ENCODE measurements around the gene NCOA3. TPM values are rescaled to one million over a fixed set of nuclear protein-coding genes. Genes with fewer than 3 reads are reported as not detected.

NCOA3 gene
- total and polyA plus RNA-seq, 10 of the 15 experiments (the other 5 are each of a cell fraction or from before 2014, with no cell fraction given) = 16.9 to 96.2 (median 73.6) TPM

DNA sequence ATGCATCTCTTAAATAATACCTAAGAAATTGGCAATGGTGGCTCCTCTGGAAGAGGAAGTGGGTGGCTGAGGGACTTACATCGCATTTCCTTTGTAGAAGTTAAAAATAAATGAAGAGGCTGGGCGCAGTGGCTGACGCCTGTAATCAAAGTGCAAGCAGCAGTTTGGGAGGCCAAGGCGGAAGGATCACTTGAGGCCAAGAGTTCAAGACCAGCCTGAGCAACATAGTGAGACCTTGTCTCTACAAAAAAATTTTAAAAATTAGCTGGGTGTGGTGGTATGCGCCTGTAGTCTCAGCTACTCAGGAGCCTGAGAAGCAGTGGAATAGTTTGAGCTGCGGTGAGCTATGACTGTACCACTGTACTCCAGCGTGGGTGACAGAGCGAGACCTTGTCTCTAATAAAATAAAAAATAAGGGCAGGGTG is 12.2 kb upstream of the NCOA3 start (continued):
- TF ChIP-seq, protein P1, sequence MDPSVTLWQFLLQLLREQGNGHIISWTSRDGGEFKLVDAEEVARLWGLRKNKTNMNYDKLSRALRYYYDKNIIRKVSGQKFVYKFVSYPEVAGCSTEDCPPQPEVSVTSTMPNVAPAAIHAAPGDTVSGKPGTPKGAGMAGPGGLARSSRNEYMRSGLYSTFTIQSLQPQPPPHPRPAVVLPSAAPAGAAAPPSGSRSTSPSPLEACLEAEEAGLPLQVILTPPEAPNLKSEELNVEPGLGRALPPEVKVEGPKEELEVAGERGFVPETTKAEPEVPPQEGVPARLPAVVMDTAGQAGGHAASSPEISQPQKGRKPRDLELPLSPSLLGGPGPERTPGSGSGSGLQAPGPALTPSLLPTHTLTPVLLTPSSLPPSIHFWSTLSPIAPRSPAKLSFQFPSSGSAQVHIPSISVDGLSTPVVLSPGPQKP (IDR thresholded peaks at IDR 0.05; ENCODE audit: low read depth, low read length) = no peak
- TF ChIP-seq NRF1 (conservative IDR thresholded peaks at IDR 0.05; ENCODE audit: low read depth, low read length) = no peak
- peak; percentile 31; the same call in 1 of the 2 replicates for TF ChIP-seq DPF2 (IDR thresholded peaks at IDR 0.05)
- no peak for TF ChIP-seq BRCA1 (IDR thresholded peaks at IDR 0.05; ENCODE audit: low read depth, low read length)
- TF ChIP-seq, protein P2, sequence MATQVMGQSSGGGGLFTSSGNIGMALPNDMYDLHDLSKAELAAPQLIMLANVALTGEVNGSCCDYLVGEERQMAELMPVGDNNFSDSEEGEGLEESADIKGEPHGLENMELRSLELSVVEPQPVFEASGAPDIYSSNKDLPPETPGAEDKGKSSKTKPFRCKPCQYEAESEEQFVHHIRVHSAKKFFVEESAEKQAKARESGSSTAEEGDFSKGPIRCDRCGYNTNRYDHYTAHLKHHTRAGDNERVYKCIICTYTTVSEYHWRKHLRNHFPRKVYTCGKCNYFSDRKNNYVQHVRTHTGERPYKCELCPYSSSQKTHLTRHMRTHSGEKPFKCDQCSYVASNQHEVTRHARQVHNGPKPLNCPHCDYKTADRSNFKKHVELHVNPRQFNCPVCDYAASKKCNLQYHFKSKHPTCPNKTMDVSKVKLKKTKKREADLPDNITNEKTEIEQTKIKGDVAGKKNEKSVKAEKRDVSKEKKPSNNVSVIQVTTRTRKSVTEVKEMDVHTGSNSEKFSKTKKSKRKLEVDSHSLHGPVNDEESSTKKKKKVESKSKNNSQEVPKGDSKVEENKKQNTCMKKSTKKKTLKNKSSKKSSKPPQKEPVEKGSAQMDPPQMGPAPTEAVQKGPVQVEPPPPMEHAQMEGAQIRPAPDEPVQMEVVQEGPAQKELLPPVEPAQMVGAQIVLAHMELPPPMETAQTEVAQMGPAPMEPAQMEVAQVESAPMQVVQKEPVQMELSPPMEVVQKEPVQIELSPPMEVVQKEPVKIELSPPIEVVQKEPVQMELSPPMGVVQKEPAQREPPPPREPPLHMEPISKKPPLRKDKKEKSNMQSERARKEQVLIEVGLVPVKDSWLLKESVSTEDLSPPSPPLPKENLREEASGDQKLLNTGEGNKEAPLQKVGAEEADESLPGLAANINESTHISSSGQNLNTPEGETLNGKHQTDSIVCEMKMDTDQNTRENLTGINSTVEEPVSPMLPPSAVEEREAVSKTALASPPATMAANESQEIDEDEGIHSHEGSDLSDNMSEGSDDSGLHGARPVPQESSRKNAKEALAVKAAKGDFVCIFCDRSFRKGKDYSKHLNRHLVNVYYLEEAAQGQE (IDR thresholded peaks at IDR 0.05; ENCODE audit: low read depth, low read length) = no peak
- no peak for TF ChIP-seq KLF5 (IDR thresholded peaks at IDR 0.05; ENCODE audit: partially characterized antibody)
- TF ChIP-seq RB1 (IDR thresholded peaks at IDR 0.05; ENCODE audit: borderline replicate concordance) = no peak
- TF ChIP-seq SPI1 (IDR thresholded peaks at IDR 0.05; ENCODE audit: borderline replicate concordance, insufficient read depth, low read depth, low read length) = peak; percentile 81; the same call in 1 of the 2 replicates
- no peak for TF ChIP-seq CBFB (IDR thresholded peaks at IDR 0.05; ENCODE audit: low read depth)
- TF ChIP-seq TCF12 (IDR thresholded peaks at IDR 0.05; ENCODE audit: low read depth, low read length) = no peak
- TF ChIP-seq CHD2 (IDR thresholded peaks at IDR 0.05; ENCODE audit: borderline replicate concordance, low read depth, low read length) = no peak
- TF ChIP-seq EED (IDR thresholded peaks at IDR 0.05; ENCODE audit: low read depth) = 0 out of 2 replicates have a peak, but pooled peaks have one; percentile 31
- no peak for TF ChIP-seq SRF (IDR thresholded peaks at IDR 0.05; ENCODE audit: low read depth in 2 of 2, low read length in 2 of 2)
- no peak for TF ChIP-seq FOXK2 (IDR thresholded peaks at IDR 0.05)
- no peak for TF ChIP-seq MXI1 (IDR thresholded peaks at IDR 0.05; ENCODE audit: low read depth, low read length)
- TF ChIP-seq, protein P3, sequence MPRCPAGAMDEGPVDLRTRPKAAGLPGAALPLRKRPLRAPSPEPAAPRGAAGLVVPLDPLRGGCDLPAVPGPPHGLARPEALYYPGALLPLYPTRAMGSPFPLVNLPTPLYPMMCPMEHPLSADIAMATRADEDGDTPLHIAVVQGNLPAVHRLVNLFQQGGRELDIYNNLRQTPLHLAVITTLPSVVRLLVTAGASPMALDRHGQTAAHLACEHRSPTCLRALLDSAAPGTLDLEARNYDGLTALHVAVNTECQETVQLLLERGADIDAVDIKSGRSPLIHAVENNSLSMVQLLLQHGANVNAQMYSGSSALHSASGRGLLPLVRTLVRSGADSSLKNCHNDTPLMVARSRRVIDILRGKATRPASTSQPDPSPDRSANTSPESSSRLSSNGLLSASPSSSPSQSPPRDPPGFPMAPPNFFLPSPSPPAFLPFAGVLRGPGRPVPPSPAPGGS (IDR thresholded peaks at IDR 0.05; ENCODE audit: borderline replicate concordance, insufficient read depth, low read depth, low read length, poor library complexity, severe bottlenecking) = no peak
- TF ChIP-seq SP1 (IDR thresholded peaks at IDR 0.05; ENCODE audit: low read depth, low read length) = no peak
- TF ChIP-seq CBX3 (IDR thresholded peaks at IDR 0.05; ENCODE audit: borderline replicate concordance, low read depth) = no peak
- TF ChIP-seq, protein P4, sequence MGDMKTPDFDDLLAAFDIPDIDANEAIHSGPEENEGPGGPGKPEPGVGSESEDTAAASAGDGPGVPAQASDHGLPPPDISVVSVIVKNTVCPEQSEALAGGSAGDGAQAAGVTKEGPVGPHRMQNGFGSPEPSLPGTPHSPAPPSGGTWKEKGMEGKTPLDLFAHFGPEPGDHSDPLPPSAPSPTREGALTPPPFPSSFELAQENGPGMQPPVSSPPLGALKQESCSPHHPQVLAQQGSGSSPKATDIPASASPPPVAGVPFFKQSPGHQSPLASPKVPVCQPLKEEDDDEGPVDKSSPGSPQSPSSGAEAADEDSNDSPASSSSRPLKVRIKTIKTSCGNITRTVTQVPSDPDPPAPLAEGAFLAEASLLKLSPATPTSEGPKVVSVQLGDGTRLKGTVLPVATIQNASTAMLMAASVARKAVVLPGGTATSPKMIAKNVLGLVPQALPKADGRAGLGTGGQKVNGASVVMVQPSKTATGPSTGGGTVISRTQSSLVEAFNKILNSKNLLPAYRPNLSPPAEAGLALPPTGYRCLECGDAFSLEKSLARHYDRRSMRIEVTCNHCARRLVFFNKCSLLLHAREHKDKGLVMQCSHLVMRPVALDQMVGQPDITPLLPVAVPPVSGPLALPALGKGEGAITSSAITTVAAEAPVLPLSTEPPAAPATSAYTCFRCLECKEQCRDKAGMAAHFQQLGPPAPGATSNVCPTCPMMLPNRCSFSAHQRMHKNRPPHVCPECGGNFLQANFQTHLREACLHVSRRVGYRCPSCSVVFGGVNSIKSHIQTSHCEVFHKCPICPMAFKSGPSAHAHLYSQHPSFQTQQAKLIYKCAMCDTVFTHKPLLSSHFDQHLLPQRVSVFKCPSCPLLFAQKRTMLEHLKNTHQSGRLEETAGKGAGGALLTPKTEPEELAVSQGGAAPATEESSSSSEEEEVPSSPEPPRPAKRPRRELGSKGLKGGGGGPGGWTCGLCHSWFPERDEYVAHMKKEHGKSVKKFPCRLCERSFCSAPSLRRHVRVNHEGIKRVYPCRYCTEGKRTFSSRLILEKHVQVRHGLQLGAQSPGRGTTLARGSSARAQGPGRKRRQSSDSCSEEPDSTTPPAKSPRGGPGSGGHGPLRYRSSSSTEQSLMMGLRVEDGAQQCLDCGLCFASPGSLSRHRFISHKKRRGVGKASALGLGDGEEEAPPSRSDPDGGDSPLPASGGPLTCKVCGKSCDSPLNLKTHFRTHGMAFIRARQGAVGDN (IDR thresholded peaks at IDR 0.05) = no peak
- TF ChIP-seq CBX5 (IDR thresholded peaks at IDR 0.05; ENCODE audit: low read depth) = no peak
- TF ChIP-seq ZNF217 (IDR thresholded peaks at IDR 0.05) = peak; percentile 96
- 0 out of 4 replicates have a peak, but pooled peaks have one; percentile 11 to 31 for TF ChIP-seq IKZF2 (IDR thresholded peaks at IDR 0.05)

Measured in GM12878 (cell line).